HG03558 (cell line): ENCODE results near the gene MS4A12.
"Not testable (repeated sequence)": the region's sequence is repeated elsewhere in the genome, so short reads cannot be mapped to it uniquely, and the experiment has no call there.

Source experiments
- ATAC-seq: cut with Tn5 transposase; IDR thresholded peaks from one replicate; pipeline ENCODE4 v1.9.1; 2021; ENCODE audit warnings: moderate number of reproducible peaks; ENCODE audit not compliant: unreplicated experiment; ENCODE audit errors: extremely low read depth

MS4A12 gene, protein sequence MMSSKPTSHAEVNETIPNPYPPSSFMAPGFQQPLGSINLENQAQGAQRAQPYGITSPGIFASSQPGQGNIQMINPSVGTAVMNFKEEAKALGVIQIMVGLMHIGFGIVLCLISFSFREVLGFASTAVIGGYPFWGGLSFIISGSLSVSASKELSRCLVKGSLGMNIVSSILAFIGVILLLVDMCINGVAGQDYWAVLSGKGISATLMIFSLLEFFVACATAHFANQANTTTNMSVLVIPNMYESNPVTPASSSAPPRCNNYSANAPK

DNA sequence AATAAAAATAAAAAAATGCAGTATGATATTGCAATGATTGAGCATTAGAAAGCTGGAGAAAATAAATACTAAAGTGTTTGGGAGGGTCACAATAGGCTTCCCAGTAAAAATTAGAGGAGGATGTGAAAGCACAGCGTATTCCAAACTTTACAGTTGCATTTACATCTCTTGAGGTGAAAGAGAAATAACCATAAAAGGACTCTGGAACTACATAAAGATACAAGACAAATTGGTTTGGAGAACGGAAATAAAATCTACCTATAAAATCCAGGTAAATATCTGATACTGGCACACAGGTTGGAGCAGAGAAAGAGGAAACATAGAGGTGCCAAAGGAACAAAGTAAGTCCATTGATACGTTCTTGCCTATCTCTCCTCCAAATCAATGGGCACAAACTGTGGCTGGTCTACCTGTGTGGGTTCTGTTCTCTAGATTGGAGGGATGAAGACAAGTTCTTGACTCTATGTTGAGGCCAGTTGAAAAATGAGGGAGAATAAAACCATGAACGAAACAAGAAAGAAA lies at the start of gene MS4A12:
MS4A12 (plus strand) TSS at position 291 of the 522 bp plus-strand sequence. CDS start 4,541 bp downstream, outside the sequence.
- ATAC-seq: no peak

DNA sequence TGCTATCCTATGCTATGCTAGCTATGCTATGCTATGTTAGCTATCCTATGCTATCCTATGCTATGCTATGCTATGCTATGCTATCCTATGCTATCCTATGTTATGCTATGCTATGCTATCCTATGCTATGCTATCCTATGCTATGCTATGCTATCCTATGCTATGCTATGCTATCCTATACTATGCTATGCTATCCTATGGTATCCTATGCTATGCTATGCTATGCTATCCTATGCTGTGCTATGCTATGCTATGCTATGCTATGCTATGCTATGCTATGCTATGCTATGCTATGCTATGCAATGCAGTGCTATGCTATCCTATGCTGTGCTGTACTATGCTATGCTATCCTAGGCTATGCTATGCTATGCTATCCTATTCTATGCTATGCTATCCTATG lies 45.5 kb upstream of the MS4A12 start:
- ATAC-seq: no peak

DNA sequence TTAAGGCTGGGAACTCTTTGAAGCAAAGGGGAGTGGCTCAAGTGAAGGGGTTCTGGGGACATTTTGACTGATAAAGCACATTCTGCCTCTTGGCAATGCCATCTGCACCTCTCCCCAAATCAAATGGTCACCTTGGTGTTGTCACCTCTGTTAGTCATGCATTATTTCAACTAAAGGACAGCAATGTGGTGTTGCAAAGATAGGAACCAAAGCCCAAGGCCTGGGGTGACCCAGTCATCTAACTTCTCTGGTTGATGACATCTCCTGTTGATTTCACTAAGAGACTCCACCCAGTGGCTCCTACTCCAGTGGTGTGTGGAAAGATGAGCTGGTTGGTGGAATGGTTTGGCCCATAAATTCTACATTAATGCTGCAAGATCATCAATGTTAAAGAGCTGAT lies 44.7 kb upstream of the MS4A12 start:
- no peak for ATAC-seq

DNA sequence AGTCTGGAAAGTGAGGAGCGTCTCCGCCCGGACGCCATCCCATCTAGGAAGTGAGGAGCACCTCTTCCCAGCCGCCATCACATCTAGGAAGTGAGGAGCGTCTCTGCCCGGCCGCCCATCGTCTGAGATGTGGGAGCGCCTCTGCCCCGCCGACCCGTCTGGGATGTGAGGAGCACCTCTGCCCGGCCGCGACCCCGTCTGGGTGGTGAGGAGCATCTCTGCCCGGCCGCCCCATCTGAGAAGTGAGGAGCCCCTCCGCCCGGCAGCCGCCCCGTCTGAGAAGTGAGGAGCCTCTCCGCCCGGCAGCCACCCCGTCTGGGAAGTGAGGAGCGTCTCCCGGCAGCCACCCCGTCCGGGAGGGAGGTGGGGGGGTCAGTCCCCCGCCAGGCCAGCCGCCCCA lies 41.4 kb upstream of the MS4A12 start:
- ATAC-seq: not testable (repeated sequence)

DNA sequence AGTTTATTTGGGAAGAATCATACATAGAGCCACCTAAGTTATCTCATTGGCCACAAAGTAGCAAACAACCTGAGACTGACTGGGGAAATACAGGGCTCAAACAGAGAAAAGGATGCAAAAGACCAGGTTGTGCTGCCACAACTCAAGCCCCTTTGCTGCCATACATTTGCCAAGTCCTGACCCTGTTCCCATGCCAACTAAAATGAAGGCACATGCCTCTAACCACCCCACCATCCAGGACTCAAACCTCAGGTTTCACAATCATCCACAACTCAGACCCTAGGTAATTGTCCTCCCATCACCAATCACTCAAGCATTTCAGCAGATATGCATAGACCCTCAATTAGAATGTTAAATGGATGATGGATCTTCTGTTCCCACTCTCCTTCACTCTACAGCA lies 38.4 kb upstream of the MS4A12 start:
- ATAC-seq: no peak

DNA sequence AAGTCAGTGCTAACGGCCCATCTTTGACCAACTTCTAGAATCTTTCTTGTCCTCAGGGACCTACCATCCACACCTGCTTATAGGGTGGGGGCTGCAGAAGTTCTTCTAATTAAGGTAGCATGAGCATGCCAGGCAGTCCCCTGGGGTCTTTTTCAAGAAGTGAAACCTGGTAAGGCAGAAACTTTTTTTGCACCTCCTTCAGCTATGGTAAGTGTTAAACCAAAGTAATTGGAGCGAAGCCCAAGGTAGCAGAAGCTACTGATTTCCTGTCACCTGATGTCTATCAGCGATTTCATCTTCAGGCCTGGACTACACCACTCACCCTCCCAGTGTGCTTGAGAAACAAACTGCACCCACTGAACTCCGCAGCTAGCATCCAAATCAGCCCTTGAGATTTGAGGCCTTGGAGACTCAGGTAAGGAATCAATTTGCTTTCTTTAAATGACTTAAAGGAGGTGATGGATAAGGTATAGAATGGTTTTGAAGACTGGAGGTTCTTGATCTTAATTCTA lies 37.0 kb upstream of the MS4A12 start, which contains the start of gene MS4A1:
MS4A1 (plus strand) TSS at position 317 of the 512 bp plus-strand sequence. CDS start 6,528 bp downstream, outside the sequence.
- peak; percentile 72 for ATAC-seq

DNA sequence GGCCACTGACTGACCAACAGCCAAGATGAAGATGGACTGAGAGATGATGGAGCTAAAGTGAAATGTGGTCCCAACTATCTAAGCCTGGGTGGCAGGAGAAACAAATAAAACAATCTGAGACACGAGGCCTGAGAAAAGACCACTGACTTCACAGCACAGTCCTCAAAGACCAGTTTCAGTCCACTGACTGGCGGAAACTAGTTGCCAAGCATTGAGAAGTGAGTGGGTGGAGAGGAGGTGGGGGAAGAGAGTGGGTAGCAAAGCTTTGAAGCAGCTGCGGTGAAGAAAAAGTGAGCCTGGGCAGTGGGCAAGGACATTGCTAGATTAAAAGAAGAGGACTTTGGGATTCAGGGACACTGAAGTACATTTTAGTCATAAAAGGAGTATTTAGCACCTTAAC lies 35.0 kb upstream of the MS4A12 start:
- peak; percentile 26 for ATAC-seq

DNA sequence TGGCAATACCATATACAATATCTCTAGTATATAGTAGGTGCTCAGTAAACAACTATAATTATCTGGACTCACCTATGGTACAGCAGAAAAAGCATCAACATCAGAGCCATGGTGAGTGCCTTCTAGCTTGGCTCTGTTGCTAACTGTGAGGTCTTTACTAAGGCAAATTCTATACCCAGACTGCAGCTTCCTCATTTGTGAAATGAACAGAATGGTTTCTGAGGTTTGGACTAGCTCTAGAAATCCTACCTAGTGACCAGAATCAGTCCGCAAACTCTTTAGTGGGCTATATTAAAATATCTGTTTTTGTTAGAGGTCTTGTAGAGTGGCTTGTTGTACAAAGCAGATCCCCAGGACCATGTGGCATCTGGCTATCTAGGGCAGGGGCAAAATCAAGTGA lies 33.2 kb upstream of the MS4A12 start:
- no peak for ATAC-seq

DNA sequence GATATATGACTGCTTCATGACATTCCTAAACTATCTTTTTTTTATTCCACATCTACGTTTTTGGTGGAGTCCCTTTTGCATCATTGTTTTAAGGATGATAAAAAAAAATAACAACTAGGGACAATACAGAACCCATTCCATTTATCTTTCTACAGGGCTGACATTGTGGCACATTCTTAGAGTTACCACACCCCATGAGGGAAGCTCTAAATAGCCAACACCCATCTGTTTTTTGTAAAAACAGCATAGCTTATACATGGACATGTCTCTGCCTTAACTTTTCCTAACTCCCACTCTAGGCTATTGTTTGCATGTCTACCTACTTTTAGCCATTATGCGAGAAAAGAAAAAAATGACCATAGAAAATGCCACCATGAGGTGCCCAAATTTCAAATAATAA lies 23.7 kb upstream of the MS4A12 start:
- ATAC-seq: no peak

DNA sequence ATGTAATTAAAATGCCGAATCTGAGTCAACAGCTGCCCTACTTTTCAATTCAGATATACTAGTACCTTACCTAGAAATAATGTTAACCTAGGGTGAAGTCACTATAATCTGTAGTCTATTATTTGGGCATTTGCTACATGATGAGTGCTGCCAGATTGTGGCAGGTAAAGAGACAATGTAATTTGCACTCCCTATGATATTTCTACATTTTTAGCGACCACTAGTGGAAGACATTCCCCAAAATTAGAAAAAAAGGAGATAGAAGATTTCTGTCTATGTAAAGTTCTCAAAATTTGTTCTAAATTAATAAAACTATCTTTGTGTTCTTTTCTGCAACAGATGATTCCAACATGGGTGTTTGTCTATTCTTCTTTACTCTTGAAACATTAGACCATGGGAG lies 22.9 kb upstream of the MS4A12 start:
- no peak for ATAC-seq

DNA sequence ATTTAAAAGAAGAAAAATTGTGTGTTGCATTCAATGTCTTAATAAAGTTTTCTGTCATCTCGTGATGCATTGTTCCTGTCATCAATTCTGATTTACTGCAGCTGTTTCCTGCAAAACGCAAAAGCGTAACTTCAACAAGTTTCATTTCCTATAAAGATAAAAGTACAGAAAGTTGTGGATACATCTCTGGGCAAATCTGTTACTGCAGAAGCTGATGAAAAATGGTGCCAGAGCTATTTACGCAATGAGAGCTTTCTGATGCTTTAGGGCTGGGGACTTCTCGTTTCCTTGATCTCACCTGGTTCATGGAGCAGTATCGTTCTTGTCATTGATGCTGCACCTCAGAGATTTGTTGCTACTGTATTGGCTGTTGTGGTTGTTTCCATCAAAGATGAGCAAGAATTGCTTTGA lies 15.5 kb upstream of the MS4A12 start:
- ATAC-seq: no peak

DNA sequence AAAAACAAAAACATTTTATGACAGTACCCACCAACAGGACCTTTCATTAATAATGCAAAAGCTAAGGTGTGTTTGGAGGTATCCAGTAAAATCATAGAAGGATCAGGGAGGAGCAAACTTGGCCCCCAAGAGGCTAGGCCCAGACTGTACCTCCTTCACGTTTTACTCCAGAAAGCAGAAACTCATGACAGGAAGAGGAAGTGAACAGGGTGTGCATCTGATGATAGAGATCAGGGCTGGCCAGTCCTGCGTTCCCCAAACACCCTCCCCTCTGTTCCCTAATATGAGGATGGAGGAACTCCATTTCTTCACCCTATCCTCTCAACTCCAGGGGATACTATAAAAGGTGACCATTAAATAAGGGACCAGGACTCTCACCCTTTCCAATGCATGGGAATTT lies 10.2 kb upstream of the MS4A12 start:
- ATAC-seq: no peak

DNA sequence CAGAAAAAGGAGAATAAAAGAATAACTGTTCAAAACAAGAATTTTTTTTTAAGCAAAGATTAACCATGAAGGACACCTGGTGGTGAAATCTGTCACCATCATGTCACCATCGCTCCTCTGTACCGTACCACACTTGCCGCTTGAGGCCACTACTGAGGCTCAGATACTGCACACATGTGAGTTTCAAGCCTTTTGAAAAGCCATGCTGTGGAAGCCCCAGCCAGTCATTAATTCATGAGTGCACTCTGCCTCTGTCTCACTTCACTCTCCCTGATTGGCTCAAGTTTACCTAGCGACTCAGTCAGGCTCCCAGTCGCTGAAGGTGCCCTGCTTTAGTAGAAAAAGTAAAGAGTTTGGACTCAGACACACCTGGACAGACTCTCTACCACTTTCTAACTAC lies 6.6 kb upstream of the MS4A12 start:
- peak; percentile 84 for ATAC-seq

DNA sequence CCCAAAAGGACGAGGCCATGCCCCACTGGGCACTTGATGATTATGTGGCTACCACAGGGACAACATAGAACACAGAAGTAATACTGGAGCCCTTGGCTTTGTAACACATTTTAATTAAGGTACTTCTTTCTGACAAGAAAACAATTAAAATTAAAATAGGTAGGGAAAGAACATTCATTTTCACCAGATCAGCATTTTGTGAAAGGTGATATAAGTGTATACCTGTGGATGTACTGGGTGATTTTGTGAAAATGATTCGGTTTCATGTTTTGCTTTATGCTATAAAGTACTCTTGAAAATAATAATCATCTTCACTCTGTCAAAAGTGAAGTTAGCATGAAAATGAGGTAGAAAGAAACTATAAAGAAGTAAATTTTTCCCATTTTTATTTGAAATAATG lies 876 bp downstream of the MS4A12 start:
- no peak for ATAC-seq

DNA sequence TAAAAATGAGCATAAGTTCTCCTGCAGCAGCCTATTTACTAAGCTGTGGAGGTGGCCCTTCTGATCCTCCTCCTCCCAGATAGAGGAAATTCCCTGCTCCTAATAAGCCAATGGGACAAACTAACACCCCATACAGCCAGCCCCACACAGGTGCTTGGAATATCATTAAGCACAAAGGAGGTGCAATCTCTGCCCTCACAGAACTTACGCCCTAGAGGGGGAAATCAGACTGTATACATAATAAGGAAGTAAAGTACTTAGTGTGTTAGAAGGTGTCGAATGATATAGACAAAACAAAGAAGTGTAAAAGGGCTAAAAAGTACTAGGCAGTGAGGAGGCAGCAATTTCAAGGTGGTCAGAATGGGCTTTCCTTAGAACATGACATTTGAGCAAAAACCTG lies 5.8 kb downstream of the MS4A12 start:
- no peak for ATAC-seq

DNA sequence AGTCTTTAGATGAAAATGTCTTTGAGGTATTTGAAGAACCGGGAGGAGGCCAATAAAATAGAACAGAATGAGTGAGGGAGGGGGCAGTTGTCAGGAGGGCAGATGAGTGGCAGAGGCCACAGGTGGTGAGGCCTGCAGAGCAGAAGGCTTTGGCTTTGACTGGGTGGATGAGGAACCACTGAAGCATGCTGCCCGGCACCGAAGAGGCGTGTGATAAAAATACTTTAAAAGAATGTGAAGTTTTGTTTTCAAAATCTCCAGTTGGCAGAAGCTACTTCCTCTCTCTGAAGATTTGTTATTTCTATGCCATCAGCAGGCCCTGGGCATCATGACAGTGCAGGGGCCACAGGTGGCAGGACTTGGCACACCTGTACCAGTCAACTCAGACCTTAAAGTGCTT lies 6.3 kb downstream of the MS4A12 start:
- ATAC-seq: no peak

DNA sequence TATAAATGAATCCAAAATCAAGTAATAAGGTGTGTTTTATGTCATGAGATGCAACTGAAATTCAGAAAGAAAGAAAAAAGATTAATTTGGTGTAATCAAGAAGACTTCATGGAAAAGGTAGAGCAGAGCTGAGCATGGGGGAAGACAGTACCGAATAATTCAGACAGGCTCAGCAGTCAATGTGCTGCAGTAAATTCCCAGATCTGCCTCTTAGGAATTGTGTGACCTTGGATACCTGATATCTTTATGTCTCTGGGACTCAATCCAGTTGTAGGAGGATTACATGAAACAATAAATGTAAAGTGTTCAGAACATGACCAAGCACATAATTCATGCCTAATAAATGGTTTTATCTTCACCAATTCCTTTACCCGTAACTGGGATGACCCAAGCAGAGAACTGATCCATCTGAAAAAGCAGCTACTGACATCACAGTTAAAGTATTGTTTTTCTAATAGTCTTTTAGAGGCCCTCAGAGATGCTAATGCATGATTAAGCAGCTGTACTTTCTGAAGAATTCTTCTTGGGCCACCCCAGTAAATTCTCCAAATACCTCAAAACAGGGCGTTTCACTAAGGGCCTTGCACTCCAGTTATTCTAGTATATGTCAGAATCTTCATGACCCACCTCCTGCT lies 7.8 kb downstream of the MS4A12 start:
- ATAC-seq: no peak

DNA sequence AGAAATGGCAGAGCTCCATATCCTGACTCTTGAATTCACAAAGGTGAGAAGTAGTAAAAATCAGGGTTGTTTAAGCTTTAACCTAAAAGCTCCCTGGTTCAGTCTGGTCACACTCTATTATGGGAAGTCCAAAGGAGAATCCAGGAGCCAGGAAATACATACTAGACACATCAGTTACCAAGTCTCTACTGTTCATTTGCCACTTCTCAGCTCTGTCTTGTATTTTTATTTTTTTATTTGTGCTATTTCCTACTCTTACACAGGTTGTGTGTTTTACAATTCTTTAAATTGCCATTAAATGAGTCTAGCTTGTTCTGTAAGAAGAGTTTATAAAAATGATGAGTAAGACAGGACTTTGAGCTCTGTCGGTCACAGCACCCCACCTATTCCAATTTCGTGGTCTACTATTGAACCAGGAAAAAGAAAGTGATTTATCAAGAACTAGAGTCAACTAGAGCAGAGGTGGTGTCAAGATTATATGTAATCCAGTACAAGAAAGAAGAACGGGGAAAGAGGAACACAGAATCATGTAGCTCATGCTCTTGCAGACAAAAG lies 9.7 kb downstream of the MS4A12 start:
- no peak for ATAC-seq

DNA sequence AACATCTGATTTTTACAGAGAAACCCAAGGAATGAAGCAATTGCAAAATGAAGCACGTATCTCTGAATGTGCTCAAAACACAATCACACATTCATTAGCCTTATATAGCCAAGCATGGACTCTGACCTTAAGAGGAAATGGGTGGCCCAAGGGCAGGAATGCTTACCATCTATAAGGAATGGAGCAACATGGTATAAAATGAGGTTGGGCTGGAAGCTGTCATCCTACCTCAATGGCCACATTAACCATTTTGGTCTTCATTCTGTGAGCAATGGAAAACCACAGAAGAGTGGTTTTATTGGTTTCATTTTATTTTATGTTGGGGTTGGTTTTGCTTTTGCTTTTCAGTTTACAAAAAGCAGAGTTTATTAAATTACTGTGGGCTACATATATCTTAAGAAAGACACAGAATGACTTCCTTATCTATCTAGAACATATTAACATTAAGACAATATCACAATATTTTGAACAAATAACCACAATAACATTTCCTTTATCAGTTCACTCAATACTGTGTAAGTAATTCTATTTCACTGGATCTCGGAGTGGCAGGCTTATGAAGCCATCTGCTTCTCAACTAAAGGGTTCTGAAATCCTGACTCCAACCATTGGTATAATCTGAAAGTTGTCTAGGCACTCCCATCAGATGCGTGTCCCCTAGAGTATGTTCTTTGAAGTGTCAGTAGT lies 11.8 kb downstream of the MS4A12 start:
- ATAC-seq: no peak

DNA sequence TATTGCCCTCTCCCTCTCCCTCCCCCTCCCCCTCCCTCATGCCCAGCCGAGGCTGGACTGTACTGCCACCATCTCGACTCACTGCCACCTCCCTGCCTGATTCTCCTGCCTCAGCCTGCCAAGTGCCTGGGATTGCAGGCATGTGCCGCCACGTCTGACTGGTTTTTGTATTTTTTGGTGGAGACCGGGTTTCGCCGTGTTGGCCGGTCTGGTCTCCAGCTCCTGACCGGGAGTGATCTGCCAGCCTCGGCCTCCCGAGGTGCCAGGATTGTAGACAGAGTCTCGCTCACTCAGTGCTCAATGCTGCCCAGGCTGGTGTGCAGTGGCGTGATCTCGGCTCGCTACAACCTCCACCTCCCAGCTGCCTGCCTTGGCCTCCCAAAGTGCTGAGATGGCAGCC lies 17.0 kb downstream of the MS4A12 start:
- ATAC-seq: not testable (repeated sequence)

DNA sequence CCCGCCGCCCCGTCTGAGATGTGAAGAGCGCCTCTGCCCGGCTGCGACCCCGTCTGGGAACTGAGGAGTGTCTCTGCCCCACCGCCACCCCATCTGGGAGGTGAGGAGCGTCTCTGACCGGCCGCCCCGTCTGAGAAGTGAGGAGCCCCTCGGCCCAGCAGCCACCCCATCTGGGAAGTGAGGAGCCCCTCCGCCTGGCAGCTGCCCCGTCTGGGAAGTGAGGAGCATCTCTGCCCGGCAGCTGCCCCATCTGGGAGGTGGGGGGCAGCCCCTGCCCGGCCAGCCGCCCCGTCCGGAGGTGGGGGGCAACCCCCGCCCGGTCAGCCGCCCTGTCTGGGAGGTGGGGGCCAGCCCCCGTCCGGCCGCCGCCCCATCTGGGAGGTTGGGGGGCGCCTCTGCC lies 17.6 kb downstream of the MS4A12 start:
- ATAC-seq: not testable (repeated sequence)
